ENCODE data around the gene MPZL1.
A peak's percentile ranks its signal among the peaks of the same experiment; 100 is the strongest.

Gene MPZL1

DNA sequence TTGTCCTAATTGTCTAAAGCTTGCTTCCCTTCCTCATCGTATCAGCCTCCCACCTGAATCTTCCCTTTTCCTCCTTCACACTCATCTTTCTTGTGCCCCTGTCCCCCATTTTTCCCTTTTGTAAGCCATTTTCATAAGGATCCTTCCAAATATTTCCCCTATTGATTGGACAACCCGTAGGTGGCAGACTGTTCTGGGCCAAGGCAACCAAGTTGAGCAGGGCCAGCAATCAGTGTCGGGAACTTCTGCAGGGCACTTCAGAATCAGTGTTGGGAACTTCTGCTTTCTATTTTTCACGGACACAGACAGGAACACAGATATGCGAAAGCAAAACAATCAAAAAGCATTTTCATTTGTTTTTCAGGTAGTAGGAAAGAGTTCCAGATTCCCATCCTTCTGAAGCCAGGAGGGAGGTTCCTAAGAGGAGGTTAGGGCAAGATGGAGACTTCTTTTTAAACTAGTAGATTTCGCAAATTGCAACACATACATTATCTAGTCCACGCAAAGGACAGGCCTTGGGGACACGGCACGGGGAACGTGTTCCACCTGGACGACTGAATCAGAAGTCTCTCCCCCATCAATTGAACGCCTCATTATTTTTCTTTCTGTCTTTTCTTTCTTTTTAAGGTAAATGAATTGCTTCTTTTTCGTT, 691 bp upstream of the MPZL1 start:
- in situ Hi-C loops (cut with MboI; ENCODE audit: low pct_unique_long_range_greater_than_20kb, low sequenced_read_pairs, unreplicated experiment), result loop anchor here (10.0 kb wide), 1 partner anchor 64 kb away; no protein-coding TSS in a partner anchor
- TF ChIP-seq, protein P1, sequence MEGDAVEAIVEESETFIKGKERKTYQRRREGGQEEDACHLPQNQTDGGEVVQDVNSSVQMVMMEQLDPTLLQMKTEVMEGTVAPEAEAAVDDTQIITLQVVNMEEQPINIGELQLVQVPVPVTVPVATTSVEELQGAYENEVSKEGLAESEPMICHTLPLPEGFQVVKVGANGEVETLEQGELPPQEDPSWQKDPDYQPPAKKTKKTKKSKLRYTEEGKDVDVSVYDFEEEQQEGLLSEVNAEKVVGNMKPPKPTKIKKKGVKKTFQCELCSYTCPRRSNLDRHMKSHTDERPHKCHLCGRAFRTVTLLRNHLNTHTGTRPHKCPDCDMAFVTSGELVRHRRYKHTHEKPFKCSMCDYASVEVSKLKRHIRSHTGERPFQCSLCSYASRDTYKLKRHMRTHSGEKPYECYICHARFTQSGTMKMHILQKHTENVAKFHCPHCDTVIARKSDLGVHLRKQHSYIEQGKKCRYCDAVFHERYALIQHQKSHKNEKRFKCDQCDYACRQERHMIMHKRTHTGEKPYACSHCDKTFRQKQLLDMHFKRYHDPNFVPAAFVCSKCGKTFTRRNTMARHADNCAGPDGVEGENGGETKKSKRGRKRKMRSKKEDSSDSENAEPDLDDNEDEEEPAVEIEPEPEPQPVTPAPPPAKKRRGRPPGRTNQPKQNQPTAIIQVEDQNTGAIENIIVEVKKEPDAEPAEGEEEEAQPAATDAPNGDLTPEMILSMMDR (IDR thresholded peaks at IDR 0.05; ENCODE audit: extremely low read depth, insufficient read depth, missing control alignments), result peak; percentile 26
- peak; percentile 28 for DNase-seq (ENCODE audit: low spot score)

DNA sequence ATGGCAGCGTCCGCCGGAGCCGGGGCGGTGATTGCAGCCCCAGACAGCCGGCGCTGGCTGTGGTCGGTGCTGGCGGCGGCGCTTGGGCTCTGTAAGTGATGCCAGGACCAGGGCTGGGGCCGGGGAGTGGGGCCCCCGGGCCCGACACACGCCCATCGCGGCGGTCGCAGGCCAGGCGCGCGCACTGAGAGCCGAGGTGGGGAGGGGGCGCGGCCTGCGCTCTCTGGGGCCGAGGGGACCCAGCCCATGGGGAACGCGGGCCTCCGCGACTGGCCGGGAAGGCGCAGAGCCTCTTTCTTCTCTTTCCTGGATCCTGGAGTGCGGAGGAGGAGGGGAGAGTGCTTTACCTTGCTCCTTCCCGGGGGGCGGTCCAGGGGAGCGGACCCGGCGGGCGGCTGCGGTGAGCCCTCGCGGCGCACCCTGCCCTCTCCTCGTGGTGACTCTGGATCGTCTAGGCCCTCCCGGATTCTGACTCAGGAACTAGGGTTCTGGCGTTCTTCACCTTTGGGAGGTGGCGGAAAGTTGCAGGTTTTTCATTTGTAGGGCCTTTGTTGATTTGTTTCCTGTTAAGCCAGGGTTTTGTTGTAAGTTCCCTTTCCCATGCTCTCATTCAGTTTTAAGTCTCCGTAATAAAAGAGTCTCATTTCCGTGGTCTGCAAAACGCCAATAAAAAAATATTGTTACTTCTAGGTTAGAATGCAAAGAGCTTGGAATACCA, 529 bp downstream of the MPZL1 start:
- no peak for DNase-seq (ENCODE audit: low spot score)
- in situ Hi-C loops (cut with MboI; ENCODE audit: low pct_unique_long_range_greater_than_20kb, low sequenced_read_pairs, unreplicated experiment), result loop anchor here (10.0 kb wide), 1 partner anchor 62 kb away; no protein-coding TSS in a partner anchor

DNA sequence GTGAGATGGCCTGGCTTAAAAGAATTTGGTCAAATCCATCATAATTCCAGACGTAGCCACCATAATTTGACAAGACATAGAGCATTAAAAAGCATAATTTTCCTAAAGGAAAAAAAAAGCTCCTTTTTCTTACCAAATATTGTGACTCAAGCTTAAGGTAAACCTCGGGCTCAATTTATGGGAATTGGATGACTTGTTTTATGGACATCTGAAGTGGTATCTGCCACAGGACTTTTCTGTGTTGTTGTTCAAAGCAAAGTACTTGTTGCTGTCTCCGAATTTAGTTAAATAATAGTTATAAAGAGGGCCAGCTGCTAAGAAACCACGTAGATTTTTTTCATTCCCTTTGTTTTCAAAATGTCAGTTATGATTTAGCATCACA, 1.1 kb downstream of the MPZL1 start:
- no peak for DNase-seq (ENCODE audit: low spot score)
- in situ Hi-C loops (cut with MboI; ENCODE audit: low pct_unique_long_range_greater_than_20kb, low sequenced_read_pairs, unreplicated experiment), result loop anchor here (10.0 kb wide), 1 partner anchor 62 kb away; no protein-coding TSS in a partner anchor
- TF ChIP-seq, protein P1 (IDR thresholded peaks at IDR 0.05; ENCODE audit: extremely low read depth, insufficient read depth, missing control alignments), result no peak

More for the DNA sequence above, 529 bp downstream of the MPZL1 start:
- TF ChIP-seq, protein P1 (IDR thresholded peaks at IDR 0.05; ENCODE audit: extremely low read depth, insufficient read depth, missing control alignments), result no peak

DNA sequence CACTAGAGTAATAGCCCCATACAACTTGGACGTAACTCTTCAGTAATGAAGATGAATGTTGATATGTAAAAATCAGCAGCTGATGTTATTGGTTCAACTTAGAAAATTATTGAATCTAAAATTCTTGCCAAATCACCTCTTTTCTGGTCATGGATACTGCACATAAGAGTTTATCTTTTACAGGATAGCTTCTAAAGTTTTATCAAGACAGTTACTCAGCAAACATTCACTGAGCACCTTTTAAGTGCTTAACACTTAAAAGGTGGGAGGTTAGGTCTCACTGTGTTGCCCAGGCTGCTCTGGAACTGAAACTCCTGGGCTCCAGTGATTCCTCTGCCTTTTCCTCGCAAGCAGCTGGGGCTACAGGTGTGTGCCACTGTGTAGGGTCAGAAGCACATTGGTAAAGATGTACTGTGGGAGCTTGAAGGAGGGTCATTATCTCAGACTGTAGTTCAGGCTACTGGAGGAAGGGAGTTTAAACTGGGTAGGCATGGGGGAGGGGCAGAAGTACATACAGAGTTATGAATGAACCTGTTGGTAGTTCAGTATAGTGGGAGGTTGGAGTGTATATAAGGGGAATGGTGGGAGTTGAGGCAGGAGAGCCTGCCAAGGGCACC, 2.0 kb downstream of the MPZL1 start:
- TF ChIP-seq, protein P1 (IDR thresholded peaks at IDR 0.05; ENCODE audit: extremely low read depth, insufficient read depth, missing control alignments), result no peak
- no peak for DNase-seq (ENCODE audit: low spot score)
- in situ Hi-C loops (cut with MboI; ENCODE audit: low pct_unique_long_range_greater_than_20kb, low sequenced_read_pairs, unreplicated experiment), result loop anchor here (10.0 kb wide), 1 partner anchor 61 kb away; no protein-coding TSS in a partner anchor

DNA sequence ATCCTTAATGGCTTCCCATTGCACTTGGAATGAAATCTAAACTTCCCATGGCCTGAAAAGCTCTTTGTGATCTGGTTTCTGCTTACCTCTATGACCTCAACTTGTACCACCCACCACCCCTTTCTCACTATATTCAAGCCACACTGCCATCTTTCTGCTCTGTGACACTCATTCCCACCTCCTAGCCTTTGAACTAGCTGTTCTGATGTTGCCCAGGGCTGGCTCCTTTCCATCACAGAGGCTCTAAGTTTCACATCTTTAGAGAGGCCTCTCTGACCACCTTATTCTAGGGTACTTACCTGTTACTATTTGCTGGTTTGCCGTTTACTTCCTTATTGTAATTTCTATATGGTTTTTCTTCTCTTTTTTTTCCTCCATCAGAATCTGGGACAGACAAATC, 4.2 kb downstream of the MPZL1 start:
- DNase-seq (ENCODE audit: low spot score), result no peak
- in situ Hi-C loops (cut with MboI; ENCODE audit: low pct_unique_long_range_greater_than_20kb, low sequenced_read_pairs, unreplicated experiment), result loop anchor here (10.0 kb wide), 1 partner anchor 59 kb away; no protein-coding TSS in a partner anchor
- TF ChIP-seq, protein P1 (IDR thresholded peaks at IDR 0.05; ENCODE audit: extremely low read depth, insufficient read depth, missing control alignments), result no peak

DNA sequence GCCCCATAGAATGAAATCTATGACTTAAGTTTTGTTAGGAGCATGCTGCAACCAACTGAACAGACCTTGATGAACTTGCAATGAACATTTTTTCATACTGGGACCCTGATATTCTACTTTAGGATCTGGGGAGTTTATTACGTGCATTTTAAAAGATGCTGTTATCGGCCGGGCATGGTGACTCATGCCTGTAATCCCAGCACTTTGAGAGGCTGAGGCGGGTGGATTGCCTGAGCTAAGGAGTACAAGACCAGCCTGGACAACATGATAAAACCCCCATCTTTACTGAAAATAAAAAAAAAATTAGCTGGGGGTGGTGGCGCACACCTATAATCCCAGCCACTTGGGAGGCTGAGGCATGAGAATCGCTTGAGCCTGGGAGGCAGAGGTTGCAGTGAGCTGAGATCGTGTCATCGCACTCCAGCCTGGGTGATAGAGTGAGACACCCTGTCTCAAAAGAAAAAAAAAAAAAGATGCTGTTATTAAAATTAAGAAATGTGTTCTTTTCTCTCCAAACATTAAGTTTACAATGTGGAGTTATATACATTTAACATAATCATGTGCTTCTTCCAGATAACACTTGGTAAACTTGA, 7.1 kb downstream of the MPZL1 start:
- DNase-seq (ENCODE audit: low spot score), result no peak
- TF ChIP-seq, protein P1 (IDR thresholded peaks at IDR 0.05; ENCODE audit: extremely low read depth, insufficient read depth, missing control alignments), result no peak
- in situ Hi-C loops (cut with MboI; ENCODE audit: low pct_unique_long_range_greater_than_20kb, low sequenced_read_pairs, unreplicated experiment), result loop anchor here (10.0 kb wide), 1 partner anchor 56 kb away; no protein-coding TSS in a partner anchor
